H1 (cell line): Measurements from ENCODE around the gene SIDT1. TPM values are rescaled to one million over a fixed set of nuclear protein-coding genes. Genes with fewer than 3 reads are reported as not detected.

Experiments
- CTCF ChIA-PET: fragments of 300-600 bp; sonication (Branson Sonifier 250); formaldehyde crosslinking; loops from one replicate; lab custom pipeline; 2021; ENCODE audit not compliant: partially characterized antibody; lab: Charles Lee
- POLR2A ChIA-PET: fragments of 300-600 bp; sonication (Branson Sonifier 250); formaldehyde crosslinking; loops from one replicate; lab custom pipeline; 2021; ENCODE audit warnings: inconsistent platforms; ENCODE audit not compliant: partially characterized antibody; lab: Charles Lee
- DNase-seq, 2 experiments: peaks; one replicate each; pipeline versions ENCODE4 v3.0.0 to v3.0.0-alpha.2; 2010 to 2022; ENCODE audit warnings: low spot score in 2 of 2, low read depth in 1 of 2, mixed read lengths in 1 of 2
- FAIRE-seq: peaks from 2 replicates; lab custom pipeline; 2011; peaks lifted over from hg19 to GRCh38; lab: Jason Lieb, UNC
- H2AFZ ChIP-seq: 2 replicates; pipeline ENCODE4 v1.8.1; 2012; ENCODE audit warnings: low read length, inconsistent platforms
- H2AK5ac ChIP-seq: 2 replicates; pipeline ENCODE4 v1.6.1; 2013; ENCODE audit warnings: low read depth, low read length
- H2BK120ac ChIP-seq: replicated peaks from 2 replicates; pipeline ENCODE3; 2013; ENCODE audit warnings: low read depth, low read length, inconsistent platforms
- H2BK12ac ChIP-seq: 2 replicates; pipeline ENCODE4 v1.6.1; 2013; ENCODE audit warnings: low read depth, low read length
- H2BK15ac ChIP-seq: 2 replicates; pipeline ENCODE4 v1.6.1; 2013; ENCODE audit warnings: low read length
- H2BK20ac ChIP-seq: 2 replicates; pipeline ENCODE4 v1.6.1; 2013; ENCODE audit warnings: low read length
- H2BK5ac ChIP-seq: 2 replicates; pipeline ENCODE4 v1.6.1; 2013; ENCODE audit warnings: low read depth, low read length
- H3K14ac ChIP-seq: 2 replicates; pipeline ENCODE4 v1.6.1; 2013; ENCODE audit warnings: inconsistent platforms; ENCODE audit not compliant: insufficient read length
- H3K18ac ChIP-seq: 2 replicates; pipeline ENCODE4 v1.6.1; 2013; ENCODE audit warnings: low read length; ENCODE audit errors: extremely low read depth
- H3K23ac ChIP-seq: 2 replicates; pipeline ENCODE4 v1.6.1; 2013; ENCODE audit warnings: inconsistent platforms; ENCODE audit not compliant: insufficient read length
- H3K23me2 ChIP-seq: 2 replicates; pipeline ENCODE4 v1.6.1; 2013; ENCODE audit warnings: low read depth, low read length
- H3K27ac ChIP-seq: 2 replicates; pipeline ENCODE4 v1.6.1; 2011; ENCODE audit warnings: low read depth, low read length, inconsistent platforms
- H3K27me3 ChIP-seq, 4 experiments: replicated peaks in 1 of 4; 1 replicate in 1 of 4; 2 replicates in 3 of 4; pipeline versions ENCODE4 v1.6.1 to v1.8.1; 2011 to 2013; ENCODE audit warnings: low read length in 3 of 4, mild to moderate bottlenecking in 3 of 4, inconsistent platforms in 2 of 4, mixed read lengths in 2 of 4, moderate library complexity in 1 of 4; ENCODE audit not compliant: control insufficient read depth in 3 of 4, insufficient read depth in 3 of 4; ENCODE audit errors: extremely low read depth in 1 of 4
- H3K36me3 ChIP-seq, 4 experiments: 2 replicates each; pipeline versions ENCODE4 v1.6.1 to v1.8.1; 2011 to 2013; ENCODE audit warnings: mild to moderate bottlenecking in 4 of 4, low read length in 3 of 4, moderate library complexity in 2 of 4, control low read depth in 1 of 4, inconsistent platforms in 1 of 4; ENCODE audit not compliant: insufficient read depth in 4 of 4, control insufficient read depth in 2 of 4
- H3K4ac ChIP-seq: replicated peaks from 2 replicates; pipeline ENCODE3; 2013; ENCODE audit warnings: low read length, low read depth, mixed read lengths, inconsistent platforms; ENCODE audit not compliant: insufficient read length
- H3K4me1 ChIP-seq, 4 experiments: replicated peaks in 1 of 4; 1 replicate in 1 of 4; 2 replicates in 3 of 4; pipeline versions ENCODE4 v1.6.1 to v1.8.1; 2011 to 2013; ENCODE audit warnings: low read length in 3 of 4, inconsistent platforms in 2 of 4, mixed read lengths in 1 of 4; ENCODE audit not compliant: insufficient read depth in 4 of 4, control insufficient read depth in 3 of 4
- H3K4me2 ChIP-seq, 2 experiments: 2 replicates each; pipeline versions ENCODE4 v1.6.1 to v1.8.1; 2011 to 2013; ENCODE audit warnings: low read depth in 2 of 2, low read length in 2 of 2, control low read depth in 1 of 2, inconsistent platforms in 1 of 2, mild to moderate bottlenecking in 1 of 2; ENCODE audit not compliant: insufficient read depth in 1 of 2
- H3K4me3 ChIP-seq, 4 experiments: fragments of 200-600, 300-600 bp in 1 of 4; sonication (generic), shearing (Covaris generic), sonication (Bioruptor Twin) in 1 of 4; 2 replicates each; pipeline versions ENCODE4 v1.5.1 to v1.8.1; 2011 to 2016; ENCODE audit warnings: low read length in 4 of 4, low read depth in 3 of 4, control low read depth in 2 of 4, inconsistent platforms in 2 of 4, mild to moderate bottlenecking in 2 of 4, mixed read lengths in 1 of 4, moderate library complexity in 1 of 4; ENCODE audit not compliant: insufficient read depth in 2 of 4; ENCODE audit errors: extremely low read depth in 1 of 4
- H3K56ac ChIP-seq: replicated peaks from 2 replicates; pipeline ENCODE3; 2013; ENCODE audit warnings: low read depth, mild to moderate bottlenecking, mixed read lengths, low read length, inconsistent platforms; ENCODE audit not compliant: insufficient read length
- H3K79me1 ChIP-seq: 2 replicates; pipeline ENCODE4 v1.6.1; 2013; ENCODE audit warnings: low read depth, low read length, control low read depth
- H3K79me2 ChIP-seq, 2 experiments: 2 replicates each; pipeline versions ENCODE4 v1.6.1 to v1.8.1; 2012 to 2013; ENCODE audit warnings: low read length in 2 of 2, mild to moderate bottlenecking in 2 of 2, inconsistent platforms in 1 of 2; ENCODE audit not compliant: insufficient read depth in 2 of 2, control insufficient read depth in 1 of 2
- H3K9ac ChIP-seq, 4 experiments: replicated peaks in 1 of 4; 1 replicate in 1 of 4; 2 replicates in 3 of 4; pipeline versions ENCODE4 v1.6.1 to v1.8.1; 2011 to 2013; ENCODE audit warnings: low read depth in 3 of 4, low read length in 3 of 4, control low read depth in 2 of 4, mild to moderate bottlenecking in 2 of 4, moderate library complexity in 2 of 4, inconsistent platforms in 1 of 4; ENCODE audit errors: extremely low read depth in 1 of 4
- H3K9me3 ChIP-seq, 2 experiments: 2 replicates each; pipeline versions ENCODE4 v1.6.1 to v1.8.1; 2012 to 2013; ENCODE audit warnings: mild to moderate bottlenecking in 2 of 2, moderate library complexity in 2 of 2, control low read depth in 1 of 2, inconsistent platforms in 1 of 2, low read depth in 1 of 2, low read length in 1 of 2, mixed read lengths in 1 of 2; ENCODE audit not compliant: insufficient read depth in 2 of 2
- H4K20me1 ChIP-seq, 2 experiments: replicated peaks in 1 of 2; 2 replicates each; pipeline versions ENCODE3 to v1.8.1; 2011 to 2013; ENCODE audit warnings: inconsistent platforms in 2 of 2, low read length in 2 of 2, mild to moderate bottlenecking in 1 of 2; ENCODE audit not compliant: insufficient read depth in 2 of 2, control insufficient read depth in 1 of 2
- H4K5ac ChIP-seq: 2 replicates; pipeline ENCODE4 v1.6.1; 2013; ENCODE audit warnings: low read length, low read depth, mixed read lengths, inconsistent platforms; ENCODE audit not compliant: insufficient read length
- H4K8ac ChIP-seq: 2 replicates; pipeline ENCODE4 v1.8.0; 2013; ENCODE audit warnings: mild to moderate bottlenecking, moderate library complexity, low read length, inconsistent platforms; ENCODE audit not compliant: insufficient read depth; ENCODE audit errors: extremely low read depth
- H4K91ac ChIP-seq: replicated peaks from 2 replicates; pipeline ENCODE3; 2013; ENCODE audit warnings: low read length, mixed read lengths, inconsistent platforms; ENCODE audit not compliant: insufficient read length
- ASH2L ChIP-seq: fragments of 200-600, 300-600 bp; sonication (generic); IDR thresholded peaks from one replicate; pipeline ENCODE4 v1.7.1; 2017; ENCODE audit warnings: low read length
- CBX5 ChIP-seq: fragments of 300-800, 300-1000 bp; sonication (generic); IDR thresholded peaks from 2 replicates; pipeline ENCODE4 v1.7.1; 2016; ENCODE audit warnings: antibody characterized with exemption, low read length, low read depth
- CBX8 ChIP-seq: fragments of 300-800, 300-1000 bp; sonication (generic); IDR thresholded peaks from 2 replicates; pipeline ENCODE4 v1.7.1; 2016; ENCODE audit warnings: low read depth, low read length, borderline replicate concordance
- E2F6 ChIP-seq: IDR thresholded peaks from 2 replicates; pipeline ENCODE4 v1.6.1; 2012; ENCODE audit warnings: inconsistent platforms
- KDM1A ChIP-seq: fragments of 200-600, 300-600 bp; sonication (generic); IDR thresholded peaks from 2 replicates; pipeline ENCODE4 v1.7.1; 2016; ENCODE audit warnings: mild to moderate bottlenecking, low read length, borderline replicate concordance
- KDM4A ChIP-seq: IDR thresholded peaks from one replicate; pipeline ENCODE4 v1.7.1; 2012; ENCODE audit warnings: low read depth, mild to moderate bottlenecking, moderate library complexity, low read length, inconsistent platforms; ENCODE audit not compliant: severe bottlenecking
- POLR2AphosphoS5 ChIP-seq: IDR thresholded peaks from 2 replicates; pipeline ENCODE4 v1.6.1; 2011; ENCODE audit warnings: low read depth, low read length
- SAP30 ChIP-seq: fragments of 300-600 bp; sonication (generic); IDR thresholded peaks from 2 replicates; pipeline ENCODE4 v1.7.1; 2012; ENCODE audit warnings: low read length, moderate library complexity, mild to moderate bottlenecking, inconsistent platforms; ENCODE audit not compliant: insufficient read depth, insufficient replicate concordance
- SUZ12 ChIP-seq: fragments of 200-600 bp; sonication (generic); IDR thresholded peaks from 2 replicates; pipeline ENCODE4 v1.6.1; 2012; ENCODE audit warnings: mild to moderate bottlenecking, inconsistent platforms, low read length, moderate library complexity, mixed read lengths
- WGBS, 2 experiments: shearing (Covaris generic) in 1 of 2; methylation state at CpG; one replicate each; pipeline versions ENCODE4 v1.1.6 to v1.1.7; 2013 to 2015; ENCODE audit warnings: low lambda C conversion rate in 2 of 2, mixed read lengths in 2 of 2, inconsistent platforms in 1 of 2, low coverage in 1 of 2, missing lambda C conversion rate in 1 of 2; ENCODE audit not compliant: insufficient replicate concordance in 2 of 2, insufficient coverage in 1 of 2, insufficient read length in 1 of 2; ENCODE audit errors: extremely low coverage in 1 of 2, missing lambda C conversion rate in 1 of 2; 5-methylcytosine and 5-hydroxymethylcytosine counted together
- polyA plus RNA-seq, 7 experiments: library from polyadenylated mRNA; depleted of rRNA in 3 of 7; stranded (reverse) in 5 of 7; unstranded in 2 of 7; fragments of >200 nt in 5 of 7; fragments of 200-250 nt in 2 of 7; gene quantifications; 1 replicate in 5 of 7; 2 replicates in 1 of 7; 4 replicates in 1 of 7; pipeline versions ENCODE4 v1.2.1 to v1.2.3, GENCODE V29; 2011 to 2013; ENCODE audit warnings: missing spikeins in 2 of 7, mixed read lengths in 2 of 7
- total RNA-seq: library from RNA; stranded (reverse); fragmentation: NEBNext Ultra II Directional; extraction: Animal tissue kit (Norgen Biotek cat#: 25700); gene quantifications from 2 replicates; pipeline ENCODE4 v1.2.1, GENCODE V29; 2021

The SIDT1 gene
- total and polyA plus RNA-seq, 2 of the 8 experiments (the other 6 are each of a cell fraction or from before 2014, with no cell fraction given): 0.06 TPM; not detected in 1

GRCh38 chr3:113516115-113516505 is 16.2 kb upstream of the SIDT1 start:
- Histone ChIP-seq H2BK5ac (no peak overlapping the region), H2BK15ac (no peak overlapping the region), H3K79me2 (peaks cover 0 to 16% of the 10 kb centered on the region in 2 experiments; a peak in 2 of 4 replicates), H3K36me3 (no peaks in the 10 kb centered on the region), H3K9ac (no peak overlapping the region), H3K4me2 (peak overlapping the region in 1 of 2 experiments; percentile 60; a peak in 2 of 4 replicates), H3K56ac (no peak overlapping the region), H4K8ac (no peak overlapping the region), H3K14ac (no peak overlapping the region), H3K4me3 (peak overlapping the region in 1 of 4 experiments; percentile 92; a peak in 1 of 8 replicates), H2BK20ac (no peak overlapping the region), H3K79me1 (no peaks in the 10 kb centered on the region; the same call in 1 of the 2 replicates), H3K27ac (no peak overlapping the region), H2AFZ (peak overlapping the region; percentile 3; the same call in 1 of the 2 replicates), H3K27me3 (peaks cover 0 to 4% (median 0%) of the 10 kb centered on the region in 4 experiments; a peak in 1 of 7 replicates), H3K23ac (no peak overlapping the region), H2AK5ac (no peak overlapping the region), H3K4me1 (no peaks in the 10 kb centered on the region; a peak in 2 of 7 replicates), H2BK12ac (no peak overlapping the region), H3K4ac (no peak overlapping the region), H3K9me3 (no peaks in the 10 kb centered on the region), H3K23me2 (peaks cover 6% of the 10 kb centered on the region), H4K91ac (no peak overlapping the region), H2BK120ac (no peak overlapping the region), H4K5ac (no peak overlapping the region), H3K18ac (no peak overlapping the region), H4K20me1 (peaks cover 0 to 1% of the 10 kb centered on the region in 2 experiments)
- ChIA-PET CTCF (interaction anchor here (0.6 to 4.4 kb wide), 12 partner anchors 10 to 329 kb away, joined by 3 to 29 read pairs (median 4); no protein-coding TSS in a partner anchor), POLR2A (interaction anchor here (0.7 to 2.1 kb wide), 3 partner anchors 17 to 231 kb away, joined by 3 to 4 read pairs (median 3); partner anchors contain the start of gene ATP6V1A)
- WGBS, 2 experiments: 74% methylated on average over 5 of the region's 5 CpGs; no CpG with 5 or more reads in 1 of the 2 experiments
- no peak for DNase-seq
- FAIRE-seq: no peak
- no peak for TF ChIP-seq POLR2AphosphoS5
- TF ChIP-seq SUZ12: no peak
- no peak for TF ChIP-seq KDM4A
- TF ChIP-seq KDM1A: no peak
- no peak for TF ChIP-seq E2F6
- no peak for TF ChIP-seq ASH2L
- TF ChIP-seq CBX8: no peak
- TF ChIP-seq SAP30: no peak
- no peak for TF ChIP-seq CBX5
